ENCODE measurements around the gene VTI1B.
"Not testable (repeated sequence)": the region's sequence is repeated elsewhere in the genome, so short reads cannot be mapped to it uniquely, and the experiment has no call there.

The VTI1B gene

GRCh38 chr14:67719866-67720265 is 45.4 kb upstream of the VTI1B start:
- H3K27ac ChIP-seq (replicated peaks), result no peak overlapping the region
- TF ChIP-seq GABPA (IDR thresholded peaks at IDR 0.05; ENCODE audit: low read depth) (no peak), REST (IDR thresholded peaks at IDR 0.05; ENCODE audit: insufficient replicate concordance, low read depth) (no peak), CTCF (IDR thresholded peaks at IDR 0.05; ENCODE audit: insufficient read depth, low read length) (no peak), SPI1 (IDR thresholded peaks at IDR 0.05; ENCODE audit: borderline replicate concordance, low read depth) (no peak), POLR2AphosphoS5 (IDR thresholded peaks at IDR 0.05; ENCODE audit: low read depth) (no peak)
- H3K27me3 ChIP-seq (ENCODE audit: insufficient read depth, poor library complexity, severe bottlenecking), result no peaks in the 10 kb centered on the region
- no peak for DNase-seq (ENCODE audit: low read depth in 1 of 2, low spot score in 1 of 2)
- no peak overlapping the region for H3K4me3 ChIP-seq (replicated peaks; ENCODE audit: insufficient read depth, low read length)

- not testable (repeated sequence) for H3K27me3 ChIP-seq (ENCODE audit: insufficient read depth, poor library complexity, severe bottlenecking); H3K27ac ChIP-seq (replicated peaks); H3K4me3 ChIP-seq (replicated peaks; ENCODE audit: insufficient read depth, low read length); DNase-seq (ENCODE audit: low read depth in 1 of 2, low spot score in 1 of 2)
Measured at GRCh38 chr14:67719385-67719784, 45.0 kb upstream of the VTI1B start.

GRCh38 chr14:67718265-67718664 is 43.8 kb upstream of the VTI1B start:
- DNase-seq (ENCODE audit: low read depth in 1 of 2, low spot score in 1 of 2), result no peak
- Histone ChIP-seq H3K4me3 (replicated peaks; ENCODE audit: insufficient read depth, low read length) (no peak overlapping the region), H3K27me3 (ENCODE audit: insufficient read depth, poor library complexity, severe bottlenecking) (no peaks in the 10 kb centered on the region), H3K27ac (replicated peaks) (no peak overlapping the region)
- TF ChIP-seq CTCF (IDR thresholded peaks at IDR 0.05; ENCODE audit: insufficient read depth, low read length), result no peak
- no peak for TF ChIP-seq SPI1 (IDR thresholded peaks at IDR 0.05; ENCODE audit: borderline replicate concordance, low read depth)
- TF ChIP-seq GABPA (IDR thresholded peaks at IDR 0.05; ENCODE audit: low read depth), result no peak
- TF ChIP-seq REST (IDR thresholded peaks at IDR 0.05; ENCODE audit: insufficient replicate concordance, low read depth), result no peak
- no peak for TF ChIP-seq POLR2AphosphoS5 (IDR thresholded peaks at IDR 0.05; ENCODE audit: low read depth)

- DNase-seq (ENCODE audit: low read depth in 1 of 2, low spot score in 1 of 2), result no peak
- TF ChIP-seq CTCF (IDR thresholded peaks at IDR 0.05; ENCODE audit: insufficient read depth, low read length) (no peak), SPI1 (IDR thresholded peaks at IDR 0.05; ENCODE audit: borderline replicate concordance, low read depth) (no peak), GABPA (IDR thresholded peaks at IDR 0.05; ENCODE audit: low read depth) (no peak), POLR2AphosphoS5 (IDR thresholded peaks at IDR 0.05; ENCODE audit: low read depth) (no peak)
- Histone ChIP-seq H3K27ac (replicated peaks) (no peak overlapping the region), H3K4me3 (replicated peaks; ENCODE audit: insufficient read depth, low read length) (no peak overlapping the region), H3K27me3 (ENCODE audit: insufficient read depth, poor library complexity, severe bottlenecking) (no peaks in the 10 kb centered on the region)
Measured at GRCh38 chr14:67717048-67717447, 42.6 kb upstream of the VTI1B start.
